GM19239 (cell line): ENCODE data around the gene FFAR4.

Source experiments
- DNase-seq: peaks from one replicate; pipeline ENCODE4 v3.0.0; 2011; ENCODE audit warnings: low spot score; ENCODE audit not compliant: insufficient read length
- FAIRE-seq: peaks from 2 replicates; lab custom pipeline; 2011; peaks lifted over from hg19 to GRCh38; lab: Jason Lieb, UNC

Gene FFAR4

GRCh38 chr10:93597075-93597599 lies 30.7 kb downstream of the FFAR4 start:
- FAIRE-seq (no peak), DNase-seq (no peak)

GRCh38 chr10:93598157-93598556 lies 31.7 kb downstream of the FFAR4 start:
- FAIRE-seq (no peak), DNase-seq (no peak)

GRCh38 chr10:93599335-93599734 lies 32.9 kb downstream of the FFAR4 start:
- DNase-seq = no peak
- FAIRE-seq = no peak

- DNase-seq = no peak
- FAIRE-seq = no peak
Measured at GRCh38 chr10:93599778-93600177, 33.3 kb downstream of the FFAR4 start.

- FAIRE-seq = no peak
Measured at GRCh38 chr10:93600446-93601145, 34.1 kb downstream of the FFAR4 start.

GRCh38 chr10:93601146-93601773 lies 34.8 kb downstream of the FFAR4 start, which contains the start of gene RBP4:
TSS of gene RBP4 (minus strand) at chr10:93601235. CDS start at chr10:93601028, 207 bp downstream.
- no peak for FAIRE-seq
- no peak for DNase-seq

More at GRCh38 chr10:93600446-93601145, 34.1 kb downstream of the FFAR4 start:
- DNase-seq = no peak

- no peak for DNase-seq
- FAIRE-seq = no peak
Measured at GRCh38 chr10:93601774-93602162, 35.3 kb downstream of the FFAR4 start.

- DNase-seq (no peak), FAIRE-seq (no peak)
Measured at GRCh38 chr10:93603023-93603422, 36.6 kb downstream of the FFAR4 start.

- DNase-seq (no peak), FAIRE-seq (no peak)
Measured at GRCh38 chr10:93604146-93604545, 37.7 kb downstream of the FFAR4 start.

- FAIRE-seq = no peak
- no peak for DNase-seq
Measured at GRCh38 chr10:93608421-93608820, 42.0 kb downstream of the FFAR4 start.

GRCh38 chr10:93612311-93612710 lies 45.8 kb downstream of the FFAR4 start, which contains the start of gene PDE6C:
TSS of gene PDE6C (plus strand) at chr10:93612537. CDS start at chr10:93612726, 189 bp downstream.
- DNase-seq (no peak), FAIRE-seq (no peak)

GRCh38 chr10:93613126-93613525 lies 46.7 kb downstream of the FFAR4 start:
- FAIRE-seq (no peak), DNase-seq (no peak)

GRCh38 chr10:93614101-93614825 lies 47.8 kb downstream of the FFAR4 start:
- DNase-seq (no peak), FAIRE-seq (no peak)

GRCh38 chr10:93615576-93616235 lies 49.2 kb downstream of the FFAR4 start:
- DNase-seq (no peak), FAIRE-seq (no peak)

GRCh38 chr10:93620925-93621324 lies 54.5 kb downstream of the FFAR4 start:
- DNase-seq (no peak), FAIRE-seq (no peak)

GRCh38 chr10:93622942-93623341 lies 56.5 kb downstream of the FFAR4 start:
- FAIRE-seq (no peak), DNase-seq (no peak)

GRCh38 chr10:93628858-93629257 lies 62.4 kb downstream of the FFAR4 start:
- FAIRE-seq = no peak
- DNase-seq = no peak

- no peak for DNase-seq
- no peak for FAIRE-seq
Measured at GRCh38 chr10:93629647-93630305, 63.3 kb downstream of the FFAR4 start.

GRCh38 chr10:93630625-93631557 lies 64.4 kb downstream of the FFAR4 start:
- FAIRE-seq = no peak

More at GRCh38 chr10:93630625-93631557, 64.4 kb downstream of the FFAR4 start:
- no peak for DNase-seq
